Measurements from ENCODE around the gene EFS. TPM values are rescaled to one million over a fixed set of nuclear protein-coding genes. Genes with fewer than 3 reads are reported as not detected.

Gene EFS
- total RNA-seq, 4 donors from 2014 or later: 10.1 to 21.4 (median 12.8) TPM

GRCh38 chr14:23399591-23399990 lies 34.6 kb upstream of the EFS start:
- Histone ChIP-seq H3K4me3 (no peak overlapping the region), H3K4me1 (no peaks in the 10 kb centered on the region), H3K36me3 (peaks cover 0 to 88% (median 0%) of the 10 kb centered on the region in 4 donors), H3K9me3 (no peaks in the 10 kb centered on the region), H3K27ac (replicated peaks in 1 of 4) (no peak overlapping the region), H3K27me3 (peaks cover 0 to 8% (median 0%) of the 10 kb centered on the region in 4 donors)
- intact Hi-C loops (cut with DNase I): no loop called here
- DNase-seq (ENCODE audit: extremely low spot score): no peak
- no peak for TF ChIP-seq POLR2A (IDR thresholded peaks at IDR 0.05; ENCODE audit: low read depth)
- no peak for TF ChIP-seq EP300 (IDR thresholded peaks at IDR 0.05)
- TF ChIP-seq CTCF (IDR thresholded peaks at IDR 0.05): no peak
- no peak for TF ChIP-seq POLR2AphosphoS5 (IDR thresholded peaks at IDR 0.05)
- 86% methylated on average over 6 of the region's 6 CpGs for WGBS

- no peak overlapping the region for H3K27ac ChIP-seq (replicated peaks in 1 of 4)
- no peak overlapping the region for H3K4me3 ChIP-seq
- H3K4me1 ChIP-seq: no peaks in the 10 kb centered on the region
- peaks cover 0 to 8% (median 0%) of the 10 kb centered on the region in 4 donors for H3K27me3 ChIP-seq
- H3K36me3 ChIP-seq: peaks cover 0 to 86% (median 0%) of the 10 kb centered on the region in 4 donors
- no peak for DNase-seq (ENCODE audit: extremely low spot score)
- H3K9me3 ChIP-seq: no peaks in the 10 kb centered on the region
- no peak for TF ChIP-seq POLR2AphosphoS5 (IDR thresholded peaks at IDR 0.05)
- no peak for TF ChIP-seq POLR2A (IDR thresholded peaks at IDR 0.05; ENCODE audit: low read depth)
- no peak for TF ChIP-seq CTCF (IDR thresholded peaks at IDR 0.05)
- no peak for TF ChIP-seq EP300 (IDR thresholded peaks at IDR 0.05)
- intact Hi-C loops (cut with DNase I): no loop called here
- 100% methylated on average over 3 of the region's 3 CpGs for WGBS
Measured at GRCh38 chr14:23399136-23399535, 34.2 kb upstream of the EFS start.

GRCh38 chr14:23398348-23398747 lies 33.4 kb upstream of the EFS start:
- Histone ChIP-seq H3K9me3 (no peaks in the 10 kb centered on the region), H3K4me3 (no peak overlapping the region), H3K27me3 (peaks cover 0 to 8% (median 0%) of the 10 kb centered on the region in 4 donors), H3K4me1 (no peaks in the 10 kb centered on the region), H3K36me3 (peaks cover 0 to 86% (median 0%) of the 10 kb centered on the region in 4 donors), H3K27ac (replicated peaks in 1 of 4) (no peak overlapping the region)
- 79% methylated on average over 4 of the region's 4 CpGs for WGBS
- intact Hi-C loops (cut with DNase I): no loop called here
- DNase-seq (ENCODE audit: extremely low spot score): no peak
- no peak for TF ChIP-seq POLR2A (IDR thresholded peaks at IDR 0.05; ENCODE audit: low read depth)
- TF ChIP-seq CTCF (IDR thresholded peaks at IDR 0.05): no peak
- TF ChIP-seq POLR2AphosphoS5 (IDR thresholded peaks at IDR 0.05): no peak
- no peak for TF ChIP-seq EP300 (IDR thresholded peaks at IDR 0.05)

- H3K4me1 ChIP-seq: no peaks in the 10 kb centered on the region
- TF ChIP-seq EP300 (IDR thresholded peaks at IDR 0.05): no peak
- H3K9me3 ChIP-seq: no peaks in the 10 kb centered on the region
- no peak overlapping the region for H3K27ac ChIP-seq (replicated peaks in 1 of 4)
- H3K4me3 ChIP-seq: no peak overlapping the region
- H3K36me3 ChIP-seq: peaks cover 0 to 86% (median 0%) of the 10 kb centered on the region in 4 donors
- 96% methylated on average over 9 of the region's 10 CpGs for WGBS
- intact Hi-C loops (cut with DNase I): no loop called here
- no peaks in the 10 kb centered on the region for H3K27me3 ChIP-seq
- no peak for DNase-seq (ENCODE audit: extremely low spot score)
Measured at GRCh38 chr14:23396781-23397407, 31.9 kb upstream of the EFS start.

- Histone ChIP-seq H3K36me3 (peaks cover 0 to 86% (median 0%) of the 10 kb centered on the region in 4 donors), H3K27me3 (no peaks in the 10 kb centered on the region), H3K4me3 (no peak overlapping the region), H3K27ac (replicated peaks in 1 of 4) (no peak overlapping the region), H3K9me3 (no peaks in the 10 kb centered on the region), H3K4me1 (no peaks in the 10 kb centered on the region)
- no peak for DNase-seq (ENCODE audit: extremely low spot score)
- WGBS: 90% methylated on average over 10 of the region's 10 CpGs
- TF ChIP-seq EP300 (IDR thresholded peaks at IDR 0.05) (no peak), CTCF (IDR thresholded peaks at IDR 0.05) (no peak), POLR2AphosphoS5 (IDR thresholded peaks at IDR 0.05) (no peak), POLR2A (IDR thresholded peaks at IDR 0.05; ENCODE audit: low read depth) (no peak)
- intact Hi-C loops (cut with DNase I): no loop called here
Measured at GRCh38 chr14:23396126-23396525, 31.2 kb upstream of the EFS start.
